Natural killer cell (primary cell): ENCODE measurements around the gene PHF21A. TPM values are rescaled to one million over a fixed set of nuclear protein-coding genes. Genes with fewer than 3 reads are reported as not detected.

ENCODE experiments used
- ATAC-seq, 3 donors: fragments of 150-1000 bp in 2 of 3; fragments of 200-7000 bp in 1 of 3; cut with Tn5 transposase; 1 replicate in 1 of 3; 2 replicates in 2 of 3; pipeline ENCODE4 v1.10.0; 2021; ENCODE audit warnings: mild to moderate bottlenecking in 2 of 3, moderate library complexity in 2 of 3
- DNase-seq, 2 donors: peaks; one replicate each; pipeline versions ENCODE4 v3.0.0 to v3.0.0-alpha.2; 2013 to 2021; ENCODE audit warnings: mixed read lengths in 1 of 2
- H3K27ac ChIP-seq: one replicate; pipeline ENCODE4 v1.5.1; 2013; ENCODE audit warnings: mild to moderate bottlenecking, low read length
- H3K27me3 ChIP-seq: one replicate; pipeline ENCODE4 v1.6.1; 2013; ENCODE audit warnings: low read length; ENCODE audit not compliant: control insufficient read depth, insufficient read depth
- H3K36me3 ChIP-seq: one replicate; pipeline ENCODE4 v1.6.1; 2013; ENCODE audit warnings: low read length; ENCODE audit not compliant: control insufficient read depth, insufficient read depth
- H3K4me1 ChIP-seq: one replicate; pipeline ENCODE4 v1.6.1; 2013; ENCODE audit warnings: low read length; ENCODE audit not compliant: control insufficient read depth, insufficient read depth
- H3K4me3 ChIP-seq: one replicate; pipeline ENCODE4 v1.5.1; 2013; ENCODE audit warnings: low read length
- H3K9me3 ChIP-seq: one replicate; pipeline ENCODE4 v1.6.1; 2013; ENCODE audit warnings: low read length; ENCODE audit not compliant: control insufficient read depth, insufficient read depth
- H3K27ac Mint-ChIP-seq, 2 donors: one replicate each; pipeline ENCODE4 v1.8.0; 2022; ENCODE audit warnings: mild to moderate bottlenecking in 2 of 2, mixed read lengths in 2 of 2, moderate library complexity in 1 of 2
- H3K27me3 Mint-ChIP-seq, 2 donors: one replicate each; pipeline ENCODE4 v1.8.0; 2022; ENCODE audit warnings: low read depth in 2 of 2, mixed read lengths in 2 of 2
- H3K36me3 Mint-ChIP-seq: one replicate; pipeline ENCODE4 v1.8.0; 2022; ENCODE audit warnings: mixed read lengths
- H3K4me1 Mint-ChIP-seq, 2 donors: one replicate each; pipeline ENCODE4 v1.8.0; 2022; ENCODE audit warnings: mixed read lengths in 2 of 2
- H3K4me3 Mint-ChIP-seq: one replicate; pipeline ENCODE4 v1.8.0; 2022; ENCODE audit warnings: mild to moderate bottlenecking, moderate library complexity, mixed read lengths
- H3K9me3 Mint-ChIP-seq, 2 donors: one replicate each; pipeline ENCODE4 v1.8.0; 2022; ENCODE audit warnings: mixed read lengths in 2 of 2
- WGBS: methylation state at CpG from one replicate; pipeline ENCODE4 v1.1.7; 2013; ENCODE audit warnings: missing lambda C conversion rate; ENCODE audit not compliant: insufficient coverage; 5-methylcytosine and 5-hydroxymethylcytosine counted together
- intact Hi-C: fragments of 100-400 bp; cut with micrococcal nuclease; formaldehyde crosslinking; loops from one replicate; pipeline ENCODE4 v1.14.2; 2022
- total RNA-seq, 4 donors: library from RNA; stranded (reverse); fragments of 120-200 nt in 1 of 4; gene quantifications; one replicate each; pipeline versions ENCODE4 v1.2.3 to v1.2.4, GENCODE V29; 2013 to 2022
- TF ChIP-seq, protein P1 (sequence below): fragments of 200-600 bp; IDR thresholded peaks from one replicate; pipeline ENCODE4 v1.8.0; 2022; ENCODE audit warnings: antibody characterized with exemption

Gene PHF21A
- total RNA-seq, 3 donors from 2014 or later (not counting 1 experiment from before 2014, with no cell fraction given) = 138 to 147 (median 139) TPM

DNA sequence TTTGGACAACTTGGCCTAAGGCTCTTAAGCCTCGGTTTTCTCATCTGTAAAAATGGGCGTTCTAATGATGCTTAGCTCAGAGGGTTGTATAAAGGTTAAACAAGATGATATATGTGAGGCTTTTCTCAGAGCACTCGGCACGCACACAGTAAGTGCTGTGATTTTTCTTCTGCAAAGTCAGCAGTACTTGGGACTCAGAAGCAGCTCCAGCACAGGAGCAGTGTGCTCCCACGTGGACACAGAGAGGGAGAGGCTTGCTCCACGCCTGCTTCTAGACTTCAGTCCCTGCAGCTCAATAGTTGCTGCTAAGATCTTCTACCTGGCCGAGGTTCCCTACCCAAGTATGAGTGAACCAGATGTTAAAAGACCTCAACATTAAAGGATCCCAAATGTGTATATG lies 39.9 kb upstream of the PHF21A start:
- TF ChIP-seq, protein P1, sequence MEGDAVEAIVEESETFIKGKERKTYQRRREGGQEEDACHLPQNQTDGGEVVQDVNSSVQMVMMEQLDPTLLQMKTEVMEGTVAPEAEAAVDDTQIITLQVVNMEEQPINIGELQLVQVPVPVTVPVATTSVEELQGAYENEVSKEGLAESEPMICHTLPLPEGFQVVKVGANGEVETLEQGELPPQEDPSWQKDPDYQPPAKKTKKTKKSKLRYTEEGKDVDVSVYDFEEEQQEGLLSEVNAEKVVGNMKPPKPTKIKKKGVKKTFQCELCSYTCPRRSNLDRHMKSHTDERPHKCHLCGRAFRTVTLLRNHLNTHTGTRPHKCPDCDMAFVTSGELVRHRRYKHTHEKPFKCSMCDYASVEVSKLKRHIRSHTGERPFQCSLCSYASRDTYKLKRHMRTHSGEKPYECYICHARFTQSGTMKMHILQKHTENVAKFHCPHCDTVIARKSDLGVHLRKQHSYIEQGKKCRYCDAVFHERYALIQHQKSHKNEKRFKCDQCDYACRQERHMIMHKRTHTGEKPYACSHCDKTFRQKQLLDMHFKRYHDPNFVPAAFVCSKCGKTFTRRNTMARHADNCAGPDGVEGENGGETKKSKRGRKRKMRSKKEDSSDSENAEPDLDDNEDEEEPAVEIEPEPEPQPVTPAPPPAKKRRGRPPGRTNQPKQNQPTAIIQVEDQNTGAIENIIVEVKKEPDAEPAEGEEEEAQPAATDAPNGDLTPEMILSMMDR = no peak
- Histone ChIP-seq H3K27ac (no peak overlapping the region), H3K27me3 (no peaks in the 10 kb centered on the region), H3K36me3 (no peaks in the 10 kb centered on the region), H3K4me3 (no peak overlapping the region), H3K9me3 (no peaks in the 10 kb centered on the region), H3K4me1 (no peaks in the 10 kb centered on the region)
- intact Hi-C loops = no loop called here
- H3K27me3 Mint-ChIP-seq = peaks cover 33 to 38% of the 10 kb centered on the region in 2 donors
- no peak overlapping the region for H3K4me3 Mint-ChIP-seq
- H3K27ac Mint-ChIP-seq = no peak overlapping the region
- no peaks in the 10 kb centered on the region for H3K9me3 Mint-ChIP-seq
- ATAC-seq (no peak), DNase-seq (no peak)
- no peaks in the 10 kb centered on the region for H3K4me1 Mint-ChIP-seq
- WGBS = 90% methylated on average over 7 of the region's 7 CpGs
- no peaks in the 10 kb centered on the region for H3K36me3 Mint-ChIP-seq

DNA sequence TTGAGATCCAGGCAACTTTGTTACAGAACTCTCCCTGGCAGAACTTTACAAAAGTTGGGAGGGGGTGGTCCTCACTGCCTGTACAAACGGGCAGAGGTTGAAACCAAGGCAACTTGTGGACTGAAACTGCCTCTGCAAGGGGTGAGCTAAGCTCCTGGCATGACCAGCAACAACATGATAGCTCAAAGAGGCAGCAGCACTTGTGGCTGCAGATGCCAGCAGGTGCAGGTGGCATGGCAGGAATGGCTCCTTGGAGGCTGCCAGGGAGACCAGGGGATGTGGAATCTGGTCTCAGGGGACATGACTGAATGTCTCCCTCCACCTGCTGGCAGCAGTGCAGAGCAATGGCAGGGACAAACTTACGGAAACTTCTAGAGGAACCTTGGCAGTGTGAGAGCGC lies 38.8 kb upstream of the PHF21A start:
- H3K27me3 ChIP-seq = no peaks in the 10 kb centered on the region
- H3K36me3 Mint-ChIP-seq = no peaks in the 10 kb centered on the region

DNA sequence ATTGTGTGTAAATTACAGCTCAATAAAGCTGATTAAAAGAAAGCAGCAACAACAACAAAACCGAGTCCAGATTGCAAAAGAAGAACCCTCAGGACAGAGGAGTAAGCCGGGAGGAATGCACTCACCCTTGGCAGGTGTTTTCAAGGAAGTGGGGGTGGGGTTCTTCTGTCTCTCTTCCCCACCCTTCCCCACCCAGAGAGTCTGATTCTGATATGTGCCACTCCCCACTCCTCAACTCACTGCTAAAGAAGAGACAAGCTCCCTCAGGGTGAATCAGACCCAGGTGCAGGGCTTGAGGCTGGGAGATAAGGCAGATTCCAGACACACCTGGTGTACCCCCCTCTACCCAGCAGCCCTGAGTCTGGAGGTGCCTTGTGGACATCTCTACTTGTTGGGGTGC lies 38.4 kb upstream of the PHF21A start:
- 80% methylated on average over 1 of the region's 2 CpGs for WGBS
- Histone ChIP-seq H3K9me3 (no peaks in the 10 kb centered on the region), H3K4me3 (no peak overlapping the region), H3K36me3 (no peaks in the 10 kb centered on the region), H3K27ac (no peak overlapping the region), H3K27me3 (no peaks in the 10 kb centered on the region), H3K4me1 (no peaks in the 10 kb centered on the region)
- DNase-seq = no peak
- TF ChIP-seq, protein P1 = no peak
- intact Hi-C loops = no loop called here
- H3K36me3 Mint-ChIP-seq = no peaks in the 10 kb centered on the region
- no peak overlapping the region for H3K4me3 Mint-ChIP-seq
- H3K27ac Mint-ChIP-seq = no peak overlapping the region
- no peaks in the 10 kb centered on the region for H3K4me1 Mint-ChIP-seq
- no peak for ATAC-seq
- no peaks in the 10 kb centered on the region for H3K9me3 Mint-ChIP-seq
- peaks cover 29 to 33% of the 10 kb centered on the region in 2 donors for H3K27me3 Mint-ChIP-seq

More for the DNA sequence above, 38.8 kb upstream of the PHF21A start:
- no peak overlapping the region for H3K27ac Mint-ChIP-seq
- no peaks in the 10 kb centered on the region for H3K36me3 ChIP-seq
- TF ChIP-seq, protein P1 = no peak
- no peaks in the 10 kb centered on the region for H3K9me3 Mint-ChIP-seq
- no peak for DNase-seq
- peaks cover 29 to 37% of the 10 kb centered on the region in 2 donors for H3K27me3 Mint-ChIP-seq
- intact Hi-C loops = no loop called here
- H3K9me3 ChIP-seq = no peaks in the 10 kb centered on the region
- H3K4me1 ChIP-seq = no peaks in the 10 kb centered on the region
- 67% methylated on average over 3 of the region's 3 CpGs for WGBS
- H3K4me1 Mint-ChIP-seq = no peaks in the 10 kb centered on the region
- ATAC-seq = no peak
- no peak overlapping the region for H3K4me3 ChIP-seq
- no peak overlapping the region for H3K27ac ChIP-seq
- no peak overlapping the region for H3K4me3 Mint-ChIP-seq

- H3K4me3 ChIP-seq = no peak overlapping the region
- intact Hi-C loops = no loop called here
- no peak overlapping the region for H3K27ac Mint-ChIP-seq
- DNase-seq = no peak
- H3K4me1 Mint-ChIP-seq = no peaks in the 10 kb centered on the region
- no peak overlapping the region for H3K4me3 Mint-ChIP-seq
- 78% methylated on average over 1 of the region's 4 CpGs for WGBS
- H3K27me3 Mint-ChIP-seq = peaks cover 12 to 15% of the 10 kb centered on the region in 2 donors
- no peaks in the 10 kb centered on the region for H3K36me3 Mint-ChIP-seq
- TF ChIP-seq, protein P1 = no peak
- no peaks in the 10 kb centered on the region for H3K9me3 ChIP-seq
- H3K27ac ChIP-seq = no peak overlapping the region
- peaks cover 2% of the 10 kb centered on the region for H3K27me3 ChIP-seq
- ATAC-seq = no peak
- no peaks in the 10 kb centered on the region for H3K4me1 ChIP-seq
- no peaks in the 10 kb centered on the region for H3K9me3 Mint-ChIP-seq
- no peaks in the 10 kb centered on the region for H3K36me3 ChIP-seq
Measured at GRCh38 chr11:46149826-46150225, 28.6 kb upstream of the PHF21A start.
